Stimulated activated CD4-positive, alpha-beta T cell treated with anti-CD3 and anti-CD28 coated beads, Interleukin-12 subunit alpha, Interleukin-12 subunit beta, amount 100 ng/mL, for 4 hours (primary cell): Measurements from ENCODE around the gene ZPBP.

ENCODE experiments used
- DNase-seq: peaks from one replicate; pipeline ENCODE4 v3.0.0-alpha.2; 2020

ZPBP gene

GRCh38 chr7:50037086-50037485 is 56.0 kb downstream of the ZPBP start:
- no peak for DNase-seq

GRCh38 chr7:50022991-50023390 is 70.1 kb downstream of the ZPBP start:
- DNase-seq: no peak

GRCh38 chr7:50022451-50022850 is 70.6 kb downstream of the ZPBP start:
- no peak for DNase-seq

- DNase-seq: no peak
These were observed 97.4 kb downstream of the ZPBP start for GRCh38 chr7:49995681-49996080.

GRCh38 chr7:49986191-49986590 is 106.9 kb downstream of the ZPBP start:
- DNase-seq: no peak

- DNase-seq: no peak
These were observed 112.6 kb downstream of the ZPBP start for GRCh38 chr7:49980465-49980864.

- DNase-seq: no peak
These were observed 116.8 kb downstream of the ZPBP start for GRCh38 chr7:49976238-49976637.

- DNase-seq: no peak
These were observed 119.0 kb downstream of the ZPBP start for GRCh38 chr7:49974035-49974434.

- no peak for DNase-seq
These were observed 155.4 kb downstream of the ZPBP start for GRCh38 chr7:49937608-49938007.

- no peak for DNase-seq
These were observed 161.4 kb downstream of the ZPBP start for GRCh38 chr7:49931627-49932026.

- no peak for DNase-seq
These were observed 164.3 kb downstream of the ZPBP start for GRCh38 chr7:49928787-49929186.

GRCh38 chr7:49927631-49928030 is 165.4 kb downstream of the ZPBP start:
- DNase-seq: no peak

- no peak for DNase-seq
These were observed 166.3 kb downstream of the ZPBP start for GRCh38 chr7:49926720-49927119.

- DNase-seq: no peak
These were observed 181.1 kb downstream of the ZPBP start for GRCh38 chr7:49911909-49912308.

GRCh38 chr7:49894543-49894942 is 198.5 kb downstream of the ZPBP start:
- no peak for DNase-seq

- no peak for DNase-seq
These were observed 199.9 kb downstream of the ZPBP start for GRCh38 chr7:49893131-49893530.

- DNase-seq: no peak
These were observed 200.6 kb downstream of the ZPBP start for GRCh38 chr7:49892481-49892880.
